ENCODE measurements around the gene SKOR1.

The SKOR1 gene

DNA sequence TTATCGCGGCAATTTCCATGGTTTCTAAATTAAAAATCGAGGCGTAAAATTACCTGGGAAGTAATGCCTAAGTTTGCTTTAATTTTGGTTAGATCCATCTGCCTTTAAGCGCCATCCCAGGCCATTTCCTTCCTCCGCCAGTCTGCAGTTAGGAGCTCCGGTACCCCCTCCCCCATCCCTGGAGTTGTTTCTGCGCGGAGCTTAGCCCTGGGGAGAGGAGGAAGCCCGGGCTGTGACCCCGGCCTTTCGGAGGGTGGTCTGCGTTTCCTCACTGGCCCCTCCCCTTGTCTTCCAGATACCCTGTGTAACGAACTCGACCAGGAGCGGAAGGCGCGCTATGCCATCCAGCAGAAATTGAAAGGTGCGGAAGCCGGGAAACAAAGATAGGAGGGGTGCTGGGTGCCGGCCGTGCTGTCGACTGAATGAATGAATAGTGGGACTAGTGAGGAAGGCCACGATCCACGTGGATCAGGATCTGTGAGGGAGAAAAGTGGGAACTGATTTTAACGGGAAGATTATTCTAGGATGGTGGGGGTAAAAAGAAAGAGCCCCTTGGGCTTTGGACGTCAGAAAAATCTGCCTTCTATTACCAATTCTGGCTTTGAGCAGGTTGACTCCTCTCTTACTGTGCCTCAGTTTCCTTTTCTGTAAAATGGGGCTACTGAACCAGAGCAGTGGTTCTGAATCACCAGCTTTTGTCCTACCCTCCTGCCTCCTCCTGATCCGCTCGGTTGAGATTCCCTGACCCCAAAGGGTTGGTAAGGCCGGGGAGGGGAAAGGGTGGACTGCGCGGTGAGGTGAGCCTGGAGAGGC is 7.8 kb downstream of the SKOR1 start:
- no peak for DNase-seq

GRCh38 chr15:67833710-67834511 is 8.6 kb downstream of the SKOR1 start:
- DNase-seq, result no peak

DNA sequence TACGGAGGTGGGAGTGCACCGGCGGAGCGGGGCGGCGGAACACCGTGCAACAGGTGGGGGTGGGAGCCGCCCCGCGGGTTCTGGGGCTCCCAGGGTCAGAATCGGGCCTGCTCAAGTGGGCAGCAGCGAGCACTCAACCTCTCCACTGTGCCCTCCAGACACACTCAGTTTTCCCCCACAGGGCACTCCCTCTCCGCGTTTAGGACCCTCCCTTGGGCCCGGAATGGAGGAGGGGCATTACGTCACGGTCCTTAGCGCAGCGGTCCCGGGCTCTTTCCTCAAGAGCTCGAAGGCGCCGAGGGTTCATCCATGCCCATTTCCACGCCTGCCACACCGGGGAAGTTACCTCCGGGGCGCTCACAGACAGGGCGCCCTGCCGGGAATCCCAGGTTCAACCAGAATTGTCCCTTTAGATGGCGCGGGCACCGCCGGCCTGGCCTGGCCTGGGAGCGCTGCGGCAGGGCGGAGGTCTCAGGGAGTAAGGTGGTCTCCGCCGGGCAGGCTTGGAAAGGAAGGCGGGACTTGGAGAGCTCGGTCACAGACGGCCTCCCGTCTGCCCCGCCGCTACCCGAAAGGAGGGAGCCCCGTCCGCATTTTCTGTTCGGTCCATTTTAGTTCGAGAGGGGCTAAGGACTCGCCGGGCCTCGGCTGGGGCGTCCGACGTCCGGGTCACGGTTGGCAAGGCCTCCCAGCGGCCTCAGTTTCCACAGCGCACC is 9.4 kb downstream of the SKOR1 start:
- no peak for DNase-seq

DNA sequence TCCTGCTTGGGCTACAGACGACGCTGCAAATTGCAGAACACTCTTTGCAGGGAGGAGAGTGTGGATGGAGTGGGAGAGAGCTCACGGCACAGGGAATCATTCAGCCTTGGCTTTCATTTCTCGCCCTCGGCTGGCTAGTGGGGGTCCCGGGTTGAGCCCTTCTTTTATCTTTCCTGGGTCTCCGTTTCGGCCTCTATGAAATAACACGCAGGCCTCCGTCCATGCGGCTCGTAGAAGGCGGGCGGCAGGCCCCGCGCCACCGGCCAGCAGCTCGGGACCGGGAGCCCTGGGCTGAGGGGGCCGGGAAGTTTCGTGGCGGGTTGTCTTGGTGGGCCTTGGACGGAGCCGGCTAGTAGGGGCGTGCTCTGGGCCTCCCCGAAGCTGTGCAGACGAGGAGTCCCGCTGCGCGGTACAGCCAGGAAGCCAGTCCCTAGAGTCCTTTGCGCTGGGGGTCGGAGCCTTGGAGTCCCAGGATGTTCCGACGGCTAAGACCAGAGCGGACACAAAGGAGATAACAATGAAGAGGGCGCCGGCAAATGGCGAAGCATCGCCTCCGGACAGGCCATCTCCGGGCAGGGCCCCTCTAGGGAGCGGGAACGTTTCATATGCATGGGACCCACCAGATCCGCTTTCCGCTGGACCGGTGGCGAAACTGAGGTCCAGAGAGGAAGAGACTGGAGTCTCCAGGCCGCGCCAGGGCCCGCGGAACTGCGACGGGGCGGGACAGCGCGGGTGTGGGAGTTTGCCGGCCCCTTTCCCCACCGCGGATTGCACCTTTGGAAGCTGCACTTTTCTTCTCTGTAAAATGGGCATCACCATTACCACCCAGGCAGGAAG is 10.2 kb downstream of the SKOR1 start:
- no peak for DNase-seq

DNA sequence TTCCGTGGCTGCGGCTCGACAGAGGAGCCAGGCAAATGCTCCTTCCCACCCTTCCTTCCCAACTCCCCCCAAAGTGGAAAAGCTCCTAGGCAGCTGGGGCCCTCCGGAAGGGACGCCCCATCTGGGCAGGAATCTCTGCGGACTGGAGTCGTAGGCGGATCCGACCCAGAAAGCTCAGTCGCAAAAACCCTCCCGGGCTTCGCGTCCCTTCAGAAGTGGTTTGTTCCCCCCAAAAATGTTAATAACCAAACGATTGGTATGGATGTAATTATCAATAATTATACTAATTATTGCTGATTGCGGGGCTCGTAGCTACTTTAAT is 10.8 kb downstream of the SKOR1 start:
- DNase-seq, result no peak

- peak; percentile 53 for DNase-seq
Measured at GRCh38 chr15:67836477-67836876, 11.2 kb downstream of the SKOR1 start.

DNA sequence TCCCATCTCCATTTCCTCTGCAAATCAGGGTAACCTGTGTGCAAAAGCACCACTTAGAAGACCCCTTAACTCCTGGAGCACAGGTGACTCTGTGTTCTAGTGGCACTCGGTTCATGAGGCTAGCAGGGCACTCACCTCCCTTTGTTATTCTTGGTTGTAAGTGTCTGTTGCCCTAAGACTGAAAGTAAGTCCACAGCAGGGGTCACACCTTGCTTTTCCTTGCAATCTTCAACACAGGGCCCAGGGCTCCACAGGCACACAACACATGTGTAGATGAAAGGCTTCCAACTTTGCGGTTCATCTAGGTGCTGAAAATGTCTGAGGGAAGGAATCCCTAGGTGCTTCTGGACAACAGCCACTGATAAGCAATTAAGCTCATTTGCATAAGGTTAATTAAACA is 11.6 kb downstream of the SKOR1 start:
- no peak for DNase-seq

DNA sequence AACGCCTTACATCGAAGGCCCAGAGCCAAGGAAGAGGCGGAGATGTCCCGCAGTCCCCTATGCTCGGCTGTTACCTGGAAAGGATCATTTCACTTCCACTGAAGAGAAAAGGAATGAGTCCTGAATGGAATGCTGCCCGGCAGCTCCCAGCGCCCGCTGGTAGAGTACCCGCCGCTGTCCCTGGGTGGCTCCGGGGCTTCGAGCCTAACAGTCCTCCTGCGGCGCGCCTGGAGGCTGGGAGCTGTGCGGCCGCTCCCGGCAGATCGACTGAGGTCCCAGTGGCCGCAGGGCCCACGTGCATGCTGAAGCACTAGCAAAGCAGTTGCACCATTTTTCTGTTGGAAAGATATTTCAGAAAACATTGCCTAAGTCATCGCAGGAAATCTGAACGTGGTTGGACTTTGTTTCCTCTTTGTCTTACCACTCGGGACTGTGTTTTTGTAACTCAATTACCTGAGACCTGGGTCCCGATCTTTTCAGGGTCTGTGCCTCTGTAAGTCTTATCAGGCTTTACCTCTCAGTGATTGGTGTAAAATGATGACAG is 13.6 kb downstream of the SKOR1 start:
- no peak for DNase-seq

GRCh38 chr15:67839499-67839928 is 14.2 kb downstream of the SKOR1 start:
- DNase-seq, result no peak

- DNase-seq, result peak; percentile 95
Measured at GRCh38 chr15:67839929-67840748, 14.8 kb downstream of the SKOR1 start, which contains the start of gene RNU6-1. Gene RNU6-1, minus strand, starts transcription at chr15:67840045.

GRCh38 chr15:67840749-67841512 is 15.6 kb downstream of the SKOR1 start:
- DNase-seq, result no peak

- DNase-seq, result no peak
Measured at GRCh38 chr15:67841513-67841762, 16.1 kb downstream of the SKOR1 start.

- DNase-seq, result no peak
Measured at GRCh38 chr15:67843092-67843501, 17.8 kb downstream of the SKOR1 start.

GRCh38 chr15:67843571-67844387 is 18.5 kb downstream of the SKOR1 start:
- no peak for DNase-seq

DNA sequence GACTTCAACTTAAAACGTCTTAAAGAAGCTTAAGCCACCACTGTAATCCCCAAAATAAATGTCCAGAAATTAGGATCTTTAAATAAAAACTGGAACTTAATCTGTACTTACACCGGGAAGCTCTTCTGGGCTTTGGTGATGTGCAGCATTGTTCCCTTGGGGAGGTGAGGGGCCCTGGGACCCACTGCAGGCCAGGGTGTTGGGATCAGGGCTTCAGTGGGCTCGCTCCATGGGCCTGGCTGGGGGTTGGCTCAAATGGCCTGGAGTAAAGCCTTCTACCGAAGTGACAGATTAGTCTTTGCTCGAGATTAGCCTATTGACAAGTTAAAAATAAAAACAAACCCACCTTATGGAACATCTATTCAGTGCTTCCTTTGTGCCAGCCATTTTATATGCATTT is 20.7 kb downstream of the SKOR1 start:
- DNase-seq, result no peak

GRCh38 chr15:67849538-67849937 is 24.2 kb downstream of the SKOR1 start:
- no peak for DNase-seq

DNA sequence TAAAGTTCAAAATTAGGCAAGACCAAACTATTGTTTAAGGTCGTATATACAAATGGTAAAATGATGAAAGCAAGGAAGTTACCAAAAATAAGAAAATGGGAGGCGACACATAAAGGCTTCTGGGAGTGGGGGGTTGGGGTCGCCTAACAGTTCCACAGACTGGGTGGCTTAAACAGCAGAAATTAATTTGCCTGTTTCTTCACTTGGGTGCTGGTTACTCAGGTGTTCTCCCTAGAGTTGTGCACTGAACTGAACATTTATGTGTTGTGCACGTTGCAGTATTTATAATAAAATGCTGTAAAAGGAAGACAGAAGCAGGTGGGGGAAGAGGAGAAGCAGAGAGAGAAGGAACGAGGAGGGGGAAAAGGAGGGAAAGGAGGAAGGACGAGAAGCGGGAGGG is 25.0 kb downstream of the SKOR1 start:
- DNase-seq, result no peak

GRCh38 chr15:67850994-67851571 is 25.8 kb downstream of the SKOR1 start:
- DNase-seq, result no peak

DNA sequence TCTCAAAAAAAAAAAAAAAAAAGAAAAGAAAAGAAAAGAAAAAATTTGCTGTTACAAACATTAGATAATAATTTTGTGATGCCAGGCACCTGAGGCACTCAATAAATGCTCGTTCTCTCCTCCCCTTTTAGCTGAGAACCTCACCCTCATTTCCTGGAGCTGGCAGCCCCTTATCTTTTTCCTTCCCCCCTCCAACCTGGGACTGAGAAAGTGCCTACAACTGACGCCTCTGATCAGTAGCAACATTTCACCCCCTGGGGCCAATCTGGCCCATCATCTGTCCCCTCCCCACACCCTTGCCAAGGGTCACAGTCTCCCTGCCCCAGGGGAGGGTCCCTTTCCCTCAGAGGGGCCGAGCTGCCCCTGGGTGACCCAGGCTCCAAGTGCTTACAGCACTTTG is 27.1 kb downstream of the SKOR1 start:
- DNase-seq, result no peak

GRCh38 chr15:67853454-67853853 is 28.1 kb downstream of the SKOR1 start:
- no peak for DNase-seq
